ENCODE results near the gene TFCP2L1. TPM values are rescaled to one million over a fixed set of nuclear protein-coding genes. Genes with fewer than 3 reads are reported as not detected.

TFCP2L1 gene
- total and polyA plus RNA-seq, 2 donors (not counting 3 experiments of a cell fraction or from before 2014, with no cell fraction given) = not detected

DNA sequence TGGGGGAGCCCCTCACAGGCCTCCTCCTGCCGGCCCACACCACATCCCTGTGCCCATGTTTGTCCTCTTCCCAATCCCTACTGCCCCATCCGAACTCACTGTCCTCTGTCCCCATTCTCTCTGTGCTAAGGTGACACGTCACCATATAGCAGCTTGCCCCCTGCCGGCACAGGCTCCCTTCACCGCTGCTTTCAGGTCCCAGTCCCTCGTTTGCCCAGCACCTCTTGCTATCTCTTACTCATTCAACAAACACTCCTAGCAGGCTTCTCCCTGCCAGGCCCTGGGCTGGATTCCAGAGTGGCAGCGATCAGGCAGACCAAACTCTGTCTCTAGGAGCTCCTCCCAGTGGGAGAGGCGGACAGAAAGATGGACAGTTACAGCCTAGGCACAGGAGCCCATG, 74.3 kb downstream of the TFCP2L1 start:
- no peak for DNase-seq (ENCODE audit: low read depth, low spot score)
- Histone ChIP-seq H3K4me2 (ENCODE audit: insufficient read depth, low read length) (no peak overlapping the region), H3K27ac (ENCODE audit: insufficient read depth, low read depth, low read length) (no peak overlapping the region), H3K9me1 (replicated peaks; ENCODE audit: control insufficient read depth, extremely low read depth, insufficient read depth, low read length) (no peaks in the 10 kb centered on the region), H3K36me3 (ENCODE audit: control insufficient read depth in 2 of 2, extremely low read depth in 1 of 2, insufficient read depth in 2 of 2, low read length in 2 of 2) (no peaks in the 10 kb centered on the region), H3K9me3 (replicated peaks; ENCODE audit: control insufficient read depth, insufficient read depth, low read length) (no peaks in the 10 kb centered on the region), H3K4me3 (replicated peaks in 1 of 3; ENCODE audit: insufficient read depth in 1 of 3, low read depth in 1 of 3, low read length in 3 of 3) (no peak overlapping the region), H3K27me3 (ENCODE audit: control insufficient read depth in 2 of 2, insufficient read depth in 2 of 2, low read length in 2 of 2) (no peaks in the 10 kb centered on the region), H3K79me2 (ENCODE audit: control insufficient read depth, insufficient read depth, low read length) (no peaks in the 10 kb centered on the region), H2AFZ (ENCODE audit: low read depth, low read length) (no peak overlapping the region), H3K9ac (replicated peaks; ENCODE audit: extremely low read depth, insufficient read depth, low read length) (no peak overlapping the region), H3K4me1 (ENCODE audit: control insufficient read depth, extremely low read depth, insufficient read depth, low read length) (no peaks in the 10 kb centered on the region), H4K20me1 (replicated peaks; ENCODE audit: control insufficient read depth, extremely low read depth, insufficient read depth, low read length) (no peaks in the 10 kb centered on the region)
- no peak for FAIRE-seq
- ChIA-PET CTCF (no interaction called here), POLR2A (no interaction called here)
- dilution Hi-C loops (cut with MboI; ENCODE audit: extremely low pct_ligation_motif_present, low sequenced_read_pairs) (no loop called here), intact Hi-C loops (cut with micrococcal nuclease) (no loop called here)
- BruUV-seq (replicated peaks) = no TSS peak
- TF ChIP-seq FOS (IDR thresholded peaks at IDR 0.05; ENCODE audit: borderline replicate concordance, insufficient read depth, low read length) (no peak), EZH2 (IDR thresholded peaks at IDR 0.05; ENCODE audit: borderline replicate concordance, low read depth, low read length, severe bottlenecking) (no peak), JUN (IDR thresholded peaks at IDR 0.05; ENCODE audit: borderline replicate concordance, insufficient read depth, insufficient read length, low read depth) (no peak), POLR2A (IDR thresholded peaks at IDR 0.05; ENCODE audit: low read depth, low read length) (no peak), POLR2AphosphoS5 (IDR thresholded peaks at IDR 0.05; ENCODE audit: insufficient read depth, low read depth, low read length) (no peak), MYC (IDR thresholded peaks at IDR 0.05; ENCODE audit: low read depth, low read length) (no peak), GATA2 (IDR thresholded peaks at IDR 0.05; ENCODE audit: insufficient read depth, insufficient read length, low read depth, low read length) (no peak)
- TF ChIP-seq, protein P1, sequence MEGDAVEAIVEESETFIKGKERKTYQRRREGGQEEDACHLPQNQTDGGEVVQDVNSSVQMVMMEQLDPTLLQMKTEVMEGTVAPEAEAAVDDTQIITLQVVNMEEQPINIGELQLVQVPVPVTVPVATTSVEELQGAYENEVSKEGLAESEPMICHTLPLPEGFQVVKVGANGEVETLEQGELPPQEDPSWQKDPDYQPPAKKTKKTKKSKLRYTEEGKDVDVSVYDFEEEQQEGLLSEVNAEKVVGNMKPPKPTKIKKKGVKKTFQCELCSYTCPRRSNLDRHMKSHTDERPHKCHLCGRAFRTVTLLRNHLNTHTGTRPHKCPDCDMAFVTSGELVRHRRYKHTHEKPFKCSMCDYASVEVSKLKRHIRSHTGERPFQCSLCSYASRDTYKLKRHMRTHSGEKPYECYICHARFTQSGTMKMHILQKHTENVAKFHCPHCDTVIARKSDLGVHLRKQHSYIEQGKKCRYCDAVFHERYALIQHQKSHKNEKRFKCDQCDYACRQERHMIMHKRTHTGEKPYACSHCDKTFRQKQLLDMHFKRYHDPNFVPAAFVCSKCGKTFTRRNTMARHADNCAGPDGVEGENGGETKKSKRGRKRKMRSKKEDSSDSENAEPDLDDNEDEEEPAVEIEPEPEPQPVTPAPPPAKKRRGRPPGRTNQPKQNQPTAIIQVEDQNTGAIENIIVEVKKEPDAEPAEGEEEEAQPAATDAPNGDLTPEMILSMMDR (IDR thresholded peaks at IDR 0.05; ENCODE audit: extremely low read depth in 1 of 2, insufficient read depth in 1 of 2, low read depth in 1 of 2, low read length in 2 of 2) = no peak
- TF ChIP-seq, protein P2, sequence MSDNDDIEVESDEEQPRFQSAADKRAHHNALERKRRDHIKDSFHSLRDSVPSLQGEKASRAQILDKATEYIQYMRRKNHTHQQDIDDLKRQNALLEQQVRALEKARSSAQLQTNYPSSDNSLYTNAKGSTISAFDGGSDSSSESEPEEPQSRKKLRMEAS (IDR thresholded peaks at IDR 0.05; ENCODE audit: insufficient read depth, insufficient read length) = no peak

Data from endothelial cell of umbilical vein (primary cell).